A673 (cell line): ENCODE data around the gene SLC16A12. TPM values are rescaled to one million over a fixed set of nuclear protein-coding genes. Genes with fewer than 3 reads are reported as not detected.

Source experiments
- BruUV-seq: library from RNA; stranded (reverse); fragments of 400-500 nt; replicated peaks from 2 replicates; lab custom pipeline; 2021; lab: Mats Ljungman, UMichigan
- CTCF ChIA-PET: fragments of 300-600 bp; sonication (Branson Sonifier 250); formaldehyde crosslinking; loops from one replicate; lab custom pipeline; 2022; ENCODE audit warnings: antibody characterized with exemption; lab: Charles Lee
- POLR2A ChIA-PET: fragments of 300-600 bp; sonication (Branson Sonifier 250); formaldehyde crosslinking; loops from one replicate; lab custom pipeline; 2022; ENCODE audit warnings: antibody characterized with exemption; ENCODE audit not compliant: low non-redundant PET; lab: Charles Lee
- DNase-seq: peaks from one replicate; pipeline ENCODE4 v3.0.0-alpha.2; 2015; ENCODE audit warnings: low spot score
- H3K27ac ChIP-seq: fragments of 200-600 bp; sonication (generic); 2 replicates; pipeline ENCODE4 v1.5.1; 2016; ENCODE audit warnings: mixed run types, low read depth, mild to moderate bottlenecking, mixed read lengths, antibody characterized with exemption, low read length; ENCODE audit not compliant: poor library complexity, severe bottlenecking
- H3K27me3 ChIP-seq: fragments of 200-600 bp; sonication (generic); replicated peaks from 2 replicates; pipeline ENCODE4 v1.6.1; 2017; ENCODE audit warnings: mixed run types, low read depth, mild to moderate bottlenecking, mixed read lengths, antibody characterized with exemption, low read length; ENCODE audit not compliant: insufficient read depth, poor library complexity
- H3K36me3 ChIP-seq: fragments of 200-600 bp; sonication (generic); 2 replicates; pipeline ENCODE4 v1.6.1; 2016; ENCODE audit warnings: mixed run types, mild to moderate bottlenecking, mixed read lengths, antibody characterized with exemption, low read length; ENCODE audit not compliant: insufficient read depth, poor library complexity, severe bottlenecking
- H3K4me1 ChIP-seq: fragments of 200-600 bp; sonication (generic); 2 replicates; pipeline ENCODE4 v1.6.1; 2017; ENCODE audit warnings: mixed run types, mild to moderate bottlenecking, mixed read lengths, antibody characterized with exemption, low read length; ENCODE audit not compliant: insufficient read depth, poor library complexity, severe bottlenecking
- H3K4me3 ChIP-seq: fragments of 200-600 bp; sonication (generic); 2 replicates; pipeline ENCODE4 v1.5.1; 2016; ENCODE audit warnings: low read depth, mixed run types, mild to moderate bottlenecking, mixed read lengths, low read length; ENCODE audit not compliant: poor library complexity, severe bottlenecking
- H3K9me3 ChIP-seq: fragments of 200-600 bp; sonication (generic); 2 replicates; pipeline ENCODE4 v1.6.1; 2016; ENCODE audit warnings: mixed run types, low read depth, mild to moderate bottlenecking, mixed read lengths, antibody characterized with exemption, low read length; ENCODE audit not compliant: poor library complexity, severe bottlenecking
- EZH2 ChIP-seq: fragments of 200-600 bp; sonication (generic); IDR thresholded peaks from 2 replicates; pipeline ENCODE4 v1.6.1; 2017; ENCODE audit warnings: borderline replicate concordance, low read depth, mild to moderate bottlenecking, mixed read lengths, antibody characterized with exemption, low read length; ENCODE audit not compliant: poor library complexity, severe bottlenecking
- intact Hi-C: fragments of 100-400 bp; cut with micrococcal nuclease; formaldehyde crosslinking; loops from one replicate; pipeline ENCODE4 v1.10.0; 2022; ENCODE audit not compliant: unreplicated experiment
- total RNA-seq: library from RNA; stranded (reverse); gene quantifications from 2 replicates; pipeline ENCODE4 v1.2.3, GENCODE V29; 2021
- TF ChIP-seq, protein P1 (sequence below): fragments of 300-800, 200-600 bp; sonication (generic); conservative IDR thresholded peaks from 2 replicates; pipeline ENCODE4 v1.5.1; 2017; ENCODE audit warnings: low read depth, mild to moderate bottlenecking, antibody characterized with exemption, low read length, moderate library complexity, mixed read lengths

SLC16A12 gene
- total RNA-seq, 1 experiment from 2014 or later, result 0.54 TPM

DNA sequence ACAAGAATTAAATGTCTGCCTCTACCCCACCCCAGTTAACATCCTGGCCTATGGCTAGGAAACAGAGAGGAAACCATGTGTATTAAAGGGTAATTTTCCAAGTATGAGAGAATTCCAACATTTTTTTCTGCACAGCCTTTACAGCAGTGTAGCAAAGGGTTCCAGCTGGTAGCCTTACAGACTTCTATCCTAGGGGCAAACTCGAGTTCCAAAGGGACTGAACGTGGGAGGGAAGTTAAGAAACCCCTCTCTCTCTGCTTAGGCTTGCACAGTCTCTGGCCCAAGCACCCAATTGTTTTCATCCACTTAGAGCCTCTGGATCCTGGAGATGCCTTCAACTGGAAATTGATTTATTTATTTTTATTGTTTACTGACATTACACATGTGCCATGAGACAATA is 60.3 kb downstream of the SLC16A12 start:
- TF ChIP-seq, protein P1, sequence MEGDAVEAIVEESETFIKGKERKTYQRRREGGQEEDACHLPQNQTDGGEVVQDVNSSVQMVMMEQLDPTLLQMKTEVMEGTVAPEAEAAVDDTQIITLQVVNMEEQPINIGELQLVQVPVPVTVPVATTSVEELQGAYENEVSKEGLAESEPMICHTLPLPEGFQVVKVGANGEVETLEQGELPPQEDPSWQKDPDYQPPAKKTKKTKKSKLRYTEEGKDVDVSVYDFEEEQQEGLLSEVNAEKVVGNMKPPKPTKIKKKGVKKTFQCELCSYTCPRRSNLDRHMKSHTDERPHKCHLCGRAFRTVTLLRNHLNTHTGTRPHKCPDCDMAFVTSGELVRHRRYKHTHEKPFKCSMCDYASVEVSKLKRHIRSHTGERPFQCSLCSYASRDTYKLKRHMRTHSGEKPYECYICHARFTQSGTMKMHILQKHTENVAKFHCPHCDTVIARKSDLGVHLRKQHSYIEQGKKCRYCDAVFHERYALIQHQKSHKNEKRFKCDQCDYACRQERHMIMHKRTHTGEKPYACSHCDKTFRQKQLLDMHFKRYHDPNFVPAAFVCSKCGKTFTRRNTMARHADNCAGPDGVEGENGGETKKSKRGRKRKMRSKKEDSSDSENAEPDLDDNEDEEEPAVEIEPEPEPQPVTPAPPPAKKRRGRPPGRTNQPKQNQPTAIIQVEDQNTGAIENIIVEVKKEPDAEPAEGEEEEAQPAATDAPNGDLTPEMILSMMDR, result no peak
- TF ChIP-seq EZH2, result no peak

GRCh38 chr10:89474452-89474851 is 60.9 kb downstream of the SLC16A12 start:
- Histone ChIP-seq H3K27ac (no peak overlapping the region), H3K4me1 (peaks cover 9% of the 10 kb centered on the region), H3K9me3 (no peaks in the 10 kb centered on the region), H3K4me3 (no peak overlapping the region), H3K36me3 (no peaks in the 10 kb centered on the region), H3K27me3 (no peaks in the 10 kb centered on the region)
- TF ChIP-seq EZH2, result no peak
- TF ChIP-seq, protein P1, result no peak
- CTCF ChIA-PET, result no interaction called here
- DNase-seq, result no peak
- intact Hi-C loops, result no loop called here
- POLR2A ChIA-PET, result no interaction called here
- BruUV-seq, result no TSS peak

More for the DNA sequence above, 60.3 kb downstream of the SLC16A12 start:
- H3K4me3 ChIP-seq, result no peak overlapping the region
- no peaks in the 10 kb centered on the region for H3K9me3 ChIP-seq
- ChIA-PET CTCF (no interaction called here), POLR2A (no interaction called here)
- no peak for DNase-seq
- H3K36me3 ChIP-seq, result no peaks in the 10 kb centered on the region
- intact Hi-C loops, result no loop called here
- H3K4me1 ChIP-seq, result peaks cover 7% of the 10 kb centered on the region
- H3K27me3 ChIP-seq, result no peaks in the 10 kb centered on the region
- BruUV-seq, result no TSS peak
- no peak overlapping the region for H3K27ac ChIP-seq

DNA sequence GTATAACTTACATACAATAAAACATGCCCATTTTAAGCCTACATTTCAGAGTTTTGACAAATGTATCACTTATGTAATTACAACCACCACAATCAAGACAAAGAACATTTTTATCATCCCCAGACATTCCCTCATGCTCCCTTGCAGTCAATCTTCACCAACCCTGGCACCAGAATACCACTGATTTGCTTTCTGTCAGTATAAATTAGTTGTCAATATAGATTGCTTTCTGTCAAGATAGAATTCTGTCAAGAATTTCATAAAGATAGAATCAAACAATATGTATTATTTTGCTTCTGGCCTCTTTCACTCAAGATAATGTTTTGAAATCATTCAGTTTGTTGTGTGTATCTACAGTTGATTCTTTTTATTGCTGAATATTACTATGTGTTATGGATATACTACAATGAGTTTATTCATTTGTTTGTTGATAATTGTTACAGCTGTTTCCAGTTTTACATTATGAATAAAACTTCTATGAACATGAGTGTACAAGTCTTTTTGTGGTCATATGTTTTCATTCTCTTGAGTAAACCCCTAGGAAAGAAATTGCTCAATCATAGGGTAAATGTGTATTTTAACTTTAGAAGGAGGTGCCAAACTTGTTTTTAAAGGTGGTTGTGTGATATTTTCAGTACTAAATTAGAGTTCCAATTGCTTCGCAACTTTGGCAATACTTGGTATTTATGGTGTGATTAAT is 64.1 kb downstream of the SLC16A12 start:
- no peak for DNase-seq
- H3K4me3 ChIP-seq, result no peak overlapping the region
- BruUV-seq, result no TSS peak
- POLR2A ChIA-PET, result no interaction called here
- CTCF ChIA-PET, result interaction anchor here (0.5 kb wide), 1 partner anchor 216 kb away, joined by 7 read pairs; no protein-coding TSS in a partner anchor
- no peaks in the 10 kb centered on the region for H3K27me3 ChIP-seq
- no peaks in the 10 kb centered on the region for H3K9me3 ChIP-seq
- no peaks in the 10 kb centered on the region for H3K36me3 ChIP-seq
- peaks cover 32% of the 10 kb centered on the region for H3K4me1 ChIP-seq
- H3K27ac ChIP-seq, result no peak overlapping the region
- TF ChIP-seq, protein P1, result no peak
- intact Hi-C loops, result no loop called here
